ENCODE data around the gene NPAS4. TPM values are rescaled to one million over a fixed set of nuclear protein-coding genes. Genes with fewer than 3 reads are reported as not detected.

The NPAS4 gene
- total RNA-seq, 1 donor from 2014 or later = not detected

DNA sequence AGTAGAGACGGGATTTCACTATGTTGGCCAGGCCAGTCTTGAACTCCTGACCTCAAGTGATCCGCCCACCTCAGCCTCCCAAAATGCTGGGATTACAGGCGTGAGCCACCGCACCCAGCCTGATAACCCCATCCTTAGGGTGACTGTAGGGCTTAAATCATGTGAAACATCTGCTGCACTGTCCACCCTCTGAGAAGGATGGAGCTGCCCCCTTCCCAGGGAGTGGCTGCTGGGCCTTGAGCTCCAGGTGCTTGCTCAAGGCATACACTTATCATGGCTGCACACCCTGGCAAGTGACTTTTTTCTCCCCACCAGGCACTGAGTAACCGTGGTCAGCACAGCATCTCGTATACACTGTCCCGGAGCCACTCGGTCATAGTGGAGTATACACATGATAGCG is 51.2 kb downstream of the NPAS4 start:
- no peaks in the 10 kb centered on the region for H3K9me3 Mint-ChIP-seq (ENCODE audit: unreplicated experiment)
- no peak overlapping the region for H3K4me3 Mint-ChIP-seq (ENCODE audit: unreplicated experiment)
- H3K4me1 Mint-ChIP-seq (ENCODE audit: unreplicated experiment) = peaks cover 9% of the 10 kb centered on the region
- H3K27ac Mint-ChIP-seq (ENCODE audit: unreplicated experiment) = no peak overlapping the region
- DNase-seq (ENCODE audit: low spot score) = no peak
- TF ChIP-seq, protein P1, sequence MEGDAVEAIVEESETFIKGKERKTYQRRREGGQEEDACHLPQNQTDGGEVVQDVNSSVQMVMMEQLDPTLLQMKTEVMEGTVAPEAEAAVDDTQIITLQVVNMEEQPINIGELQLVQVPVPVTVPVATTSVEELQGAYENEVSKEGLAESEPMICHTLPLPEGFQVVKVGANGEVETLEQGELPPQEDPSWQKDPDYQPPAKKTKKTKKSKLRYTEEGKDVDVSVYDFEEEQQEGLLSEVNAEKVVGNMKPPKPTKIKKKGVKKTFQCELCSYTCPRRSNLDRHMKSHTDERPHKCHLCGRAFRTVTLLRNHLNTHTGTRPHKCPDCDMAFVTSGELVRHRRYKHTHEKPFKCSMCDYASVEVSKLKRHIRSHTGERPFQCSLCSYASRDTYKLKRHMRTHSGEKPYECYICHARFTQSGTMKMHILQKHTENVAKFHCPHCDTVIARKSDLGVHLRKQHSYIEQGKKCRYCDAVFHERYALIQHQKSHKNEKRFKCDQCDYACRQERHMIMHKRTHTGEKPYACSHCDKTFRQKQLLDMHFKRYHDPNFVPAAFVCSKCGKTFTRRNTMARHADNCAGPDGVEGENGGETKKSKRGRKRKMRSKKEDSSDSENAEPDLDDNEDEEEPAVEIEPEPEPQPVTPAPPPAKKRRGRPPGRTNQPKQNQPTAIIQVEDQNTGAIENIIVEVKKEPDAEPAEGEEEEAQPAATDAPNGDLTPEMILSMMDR (IDR thresholded peaks at IDR 0.05; ENCODE audit: unreplicated experiment) = no peak
- H3K27me3 Mint-ChIP-seq (ENCODE audit: unreplicated experiment) = peaks cover 16% of the 10 kb centered on the region
- peaks cover 8% of the 10 kb centered on the region for H3K36me3 Mint-ChIP-seq (ENCODE audit: low read depth, unreplicated experiment)

DNA sequence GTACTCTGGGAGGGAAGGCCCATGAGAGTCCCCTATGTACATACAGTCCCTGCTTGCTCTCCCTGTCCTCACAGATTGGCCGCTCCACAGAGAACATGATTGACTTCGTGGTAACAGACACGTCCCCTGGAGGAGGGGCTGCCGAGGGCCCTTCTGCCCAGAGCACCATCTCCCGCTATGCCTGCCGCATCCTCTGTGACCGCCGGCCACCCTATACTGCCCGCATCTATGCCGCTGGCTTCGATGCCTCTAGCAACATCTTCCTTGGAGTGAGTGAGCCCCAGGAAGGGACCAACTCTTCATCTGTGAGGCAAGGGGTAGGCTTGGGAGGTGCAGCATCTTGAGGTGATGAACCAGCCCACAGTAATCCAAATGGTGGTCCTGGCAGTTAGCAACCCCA is 52.3 kb downstream of the NPAS4 start:
- no peak overlapping the region for H3K4me3 Mint-ChIP-seq (ENCODE audit: unreplicated experiment)

DNA sequence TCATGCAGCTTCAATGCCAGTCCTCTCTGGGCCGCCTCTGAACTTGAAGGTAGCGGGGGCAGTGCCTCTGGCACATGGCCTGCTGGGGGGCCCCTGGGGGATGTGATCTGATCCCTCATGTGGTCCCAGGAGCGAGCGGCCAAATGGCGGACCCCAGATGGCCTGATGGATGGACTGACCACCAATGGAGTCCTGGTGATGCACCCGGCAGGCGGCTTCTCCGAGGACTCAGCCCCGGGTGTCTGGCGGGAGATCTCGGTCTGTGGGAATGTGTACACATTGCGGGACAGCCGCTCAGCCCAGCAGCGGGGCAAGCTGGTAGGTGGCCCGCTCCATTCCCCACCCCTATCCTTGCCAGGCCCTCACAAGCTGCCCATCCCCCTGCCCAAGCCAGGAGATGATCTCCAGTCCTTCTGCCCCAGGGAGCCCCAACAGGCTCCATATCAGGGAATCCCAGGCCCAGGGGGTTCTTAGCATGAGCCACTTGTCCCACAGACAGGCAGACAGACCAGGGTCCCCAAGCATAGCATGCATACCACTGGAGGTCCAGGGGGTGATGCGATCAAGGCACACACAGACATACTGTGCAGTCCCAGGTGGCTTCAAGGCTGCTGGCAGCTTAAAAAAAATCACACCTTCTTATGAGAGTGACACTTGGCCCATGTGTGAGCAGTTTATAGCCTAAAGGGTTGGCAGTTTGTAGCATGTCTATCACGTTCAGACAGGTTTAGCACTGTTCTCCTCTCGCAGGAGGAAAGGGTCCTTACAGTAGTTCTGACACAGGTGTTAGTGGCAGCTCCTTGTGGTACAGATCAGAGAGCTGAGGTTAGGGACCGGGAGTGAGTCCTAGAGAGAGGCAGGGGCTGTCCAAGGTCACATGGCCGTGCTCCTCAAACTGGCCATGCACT is 53.0 kb downstream of the NPAS4 start:
- H3K9me3 Mint-ChIP-seq (ENCODE audit: unreplicated experiment) = no peaks in the 10 kb centered on the region
- H3K36me3 Mint-ChIP-seq (ENCODE audit: low read depth, unreplicated experiment) = peaks cover 8% of the 10 kb centered on the region
- TF ChIP-seq, protein P1 (IDR thresholded peaks at IDR 0.05; ENCODE audit: unreplicated experiment) = no peak
- no peak for DNase-seq (ENCODE audit: low spot score)
- no peak overlapping the region for H3K4me3 Mint-ChIP-seq (ENCODE audit: unreplicated experiment)
- no peak overlapping the region for H3K27ac Mint-ChIP-seq (ENCODE audit: unreplicated experiment)
- H3K4me1 Mint-ChIP-seq (ENCODE audit: unreplicated experiment) = peaks cover 9% of the 10 kb centered on the region
- peaks cover 16% of the 10 kb centered on the region for H3K27me3 Mint-ChIP-seq (ENCODE audit: unreplicated experiment)

More for the DNA sequence above, 52.3 kb downstream of the NPAS4 start:
- peaks cover 9% of the 10 kb centered on the region for H3K4me1 Mint-ChIP-seq (ENCODE audit: unreplicated experiment)
- H3K36me3 Mint-ChIP-seq (ENCODE audit: low read depth, unreplicated experiment) = peaks cover 8% of the 10 kb centered on the region
- no peak for DNase-seq (ENCODE audit: low spot score)
- TF ChIP-seq, protein P1 (IDR thresholded peaks at IDR 0.05; ENCODE audit: unreplicated experiment) = no peak
- no peak overlapping the region for H3K27ac Mint-ChIP-seq (ENCODE audit: unreplicated experiment)
- no peaks in the 10 kb centered on the region for H3K9me3 Mint-ChIP-seq (ENCODE audit: unreplicated experiment)
- H3K27me3 Mint-ChIP-seq (ENCODE audit: unreplicated experiment) = peaks cover 12% of the 10 kb centered on the region

DNA sequence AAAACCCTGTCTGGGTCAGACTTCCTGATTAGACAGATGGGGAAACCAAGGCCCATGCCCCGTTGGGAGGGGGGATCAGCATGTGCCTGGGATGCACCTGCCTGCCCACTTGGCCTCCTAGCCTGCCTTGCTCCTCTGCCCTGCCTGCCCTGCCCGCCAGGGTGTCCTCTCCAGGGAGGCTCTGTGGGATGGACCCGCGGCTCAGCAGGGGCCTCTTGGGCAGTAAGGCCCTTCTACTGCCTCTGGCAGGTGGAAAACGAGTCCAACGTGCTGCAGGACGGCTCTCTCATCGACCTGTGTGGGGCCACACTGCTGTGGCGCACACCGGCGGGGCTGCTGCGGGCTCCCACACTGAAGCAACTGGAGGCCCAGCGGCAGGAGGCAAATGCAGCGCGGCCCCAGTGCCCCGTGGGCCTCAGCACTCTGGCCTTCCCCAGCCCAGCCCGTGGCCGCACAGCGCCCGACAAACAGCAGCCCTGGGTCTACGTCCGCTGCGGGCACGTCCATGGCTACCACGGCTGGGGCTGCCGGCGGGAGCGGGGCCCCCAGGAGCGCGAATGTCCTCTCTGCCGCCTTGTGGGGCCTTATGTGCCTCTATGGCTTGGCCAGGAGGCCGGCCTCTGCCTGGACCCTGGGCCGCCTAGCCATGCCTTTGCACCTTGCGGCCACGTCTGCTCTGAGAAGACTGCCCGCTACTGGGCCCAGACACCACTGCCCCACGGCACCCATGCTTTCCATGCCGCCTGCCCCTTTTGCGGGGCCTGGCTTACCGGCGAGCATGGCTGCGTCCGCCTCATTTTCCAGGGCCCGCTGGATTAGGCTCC is 54.7 kb downstream of the NPAS4 start:
- DNase-seq (ENCODE audit: low spot score) = no peak
- TF ChIP-seq, protein P1 (IDR thresholded peaks at IDR 0.05; ENCODE audit: unreplicated experiment) = no peak
- H3K9me3 Mint-ChIP-seq (ENCODE audit: unreplicated experiment) = no peaks in the 10 kb centered on the region
- peaks cover 9% of the 10 kb centered on the region for H3K4me1 Mint-ChIP-seq (ENCODE audit: unreplicated experiment)
- H3K27ac Mint-ChIP-seq (ENCODE audit: unreplicated experiment) = no peak overlapping the region
- no peak overlapping the region for H3K4me3 Mint-ChIP-seq (ENCODE audit: unreplicated experiment)
- peaks cover 12% of the 10 kb centered on the region for H3K27me3 Mint-ChIP-seq (ENCODE audit: unreplicated experiment)
- H3K36me3 Mint-ChIP-seq (ENCODE audit: low read depth, unreplicated experiment) = peaks cover 8% of the 10 kb centered on the region

Other genes with a start within 250 kb of the NPAS4 start
- gene KLC2, start 163.3 kb upstream of the NPAS4 start, total RNA-seq (ENCODE audit: unreplicated experiment) = 35.1 TPM
- 189 TPM for gene RAB1B, start 152.4 kb upstream of the NPAS4 start, total RNA-seq (ENCODE audit: unreplicated experiment)
- 1.9 TPM for gene CNIH2, start 142.9 kb upstream of the NPAS4 start, total RNA-seq (ENCODE audit: unreplicated experiment)
- 48.0 TPM for gene YIF1A, start 131.9 kb upstream of the NPAS4 start, total RNA-seq (ENCODE audit: unreplicated experiment)
- not detected for gene TMEM151A, start 129.1 kb upstream of the NPAS4 start, total RNA-seq (ENCODE audit: unreplicated experiment)
- 2.9 TPM for gene CD248, start 104.0 kb upstream of the NPAS4 start, total RNA-seq (ENCODE audit: unreplicated experiment)
- gene RIN1, start 84.6 kb upstream of the NPAS4 start, total RNA-seq (ENCODE audit: unreplicated experiment) = 4.8 TPM
- 38.4 TPM for gene BRMS1, start 75.9 kb upstream of the NPAS4 start, total RNA-seq (ENCODE audit: unreplicated experiment)
- gene B4GAT1, start 73.4 kb upstream of the NPAS4 start, total RNA-seq (ENCODE audit: unreplicated experiment) = 21.4 TPM
- gene SLC29A2, start 49.3 kb upstream of the NPAS4 start, total RNA-seq (ENCODE audit: unreplicated experiment) = 5.7 TPM
- 73.0 TPM for gene MRPL11, start 17.8 kb downstream of the NPAS4 start, total RNA-seq (ENCODE audit: unreplicated experiment)
- 2.0 TPM for gene PELI3, start 45.9 kb downstream of the NPAS4 start, total RNA-seq (ENCODE audit: unreplicated experiment)
- gene DPP3, start 59.4 kb downstream of the NPAS4 start, total RNA-seq (ENCODE audit: unreplicated experiment) = 41.3 TPM
- gene BBS1, start 89.6 kb downstream of the NPAS4 start, total RNA-seq (ENCODE audit: unreplicated experiment) = 35.8 TPM
- gene ZDHHC24, start 125.0 kb downstream of the NPAS4 start, total RNA-seq (ENCODE audit: unreplicated experiment) = 10.3 TPM
- gene ACTN3, start 125.9 kb downstream of the NPAS4 start, total RNA-seq (ENCODE audit: unreplicated experiment) = 0.21 TPM
- 9.2 TPM for gene CTSF, start 147.6 kb downstream of the NPAS4 start, total RNA-seq (ENCODE audit: unreplicated experiment)
- 0.54 TPM for gene CCDC87, start 172.0 kb downstream of the NPAS4 start, total RNA-seq (ENCODE audit: unreplicated experiment)
- gene CCS, start 172.2 kb downstream of the NPAS4 start, total RNA-seq (ENCODE audit: unreplicated experiment) = 51.2 TPM
- 84.2 TPM for gene RBM14, start 195.6 kb downstream of the NPAS4 start, total RNA-seq (ENCODE audit: unreplicated experiment)
- gene RBM4, start 217.7 kb downstream of the NPAS4 start, total RNA-seq (ENCODE audit: unreplicated experiment) = 187 TPM